GM23248 (cell line): ENCODE results near the gene THG1L. TPM values are rescaled to one million over a fixed set of nuclear protein-coding genes. Genes with fewer than 3 reads are reported as not detected.

Source experiments
- DNase-seq: peaks from one replicate; pipeline ENCODE4 v3.0.0-alpha.2; 2015
- H2AFZ ChIP-seq: fragments of 200-600 bp; sonication (generic); 2 replicates; pipeline ENCODE4 v1.6.1; 2016; ENCODE audit warnings: antibody characterized with exemption
- H3F3A ChIP-seq: fragments of 200-600 bp; sonication (generic); 2 replicates; pipeline ENCODE4 v1.6.1; 2016; ENCODE audit warnings: mild to moderate bottlenecking, antibody characterized with exemption, mixed run types; ENCODE audit not compliant: insufficient read depth
- H3K27ac ChIP-seq: fragments of 200-600 bp; sonication (generic); 2 replicates; pipeline ENCODE4 v1.5.1; 2016; ENCODE audit warnings: mild to moderate bottlenecking
- H3K27me3 ChIP-seq: fragments of 200-600 bp; sonication (generic); replicated peaks from 2 replicates; pipeline ENCODE4 v1.6.1; 2016; ENCODE audit warnings: mild to moderate bottlenecking; ENCODE audit not compliant: insufficient read depth
- H3K36me3 ChIP-seq: fragments of 200-600 bp; sonication (generic); 2 replicates; pipeline ENCODE4 v1.6.1; 2016; ENCODE audit warnings: low read depth, mild to moderate bottlenecking
- H3K4me1 ChIP-seq: fragments of 200-600 bp; sonication (generic); 2 replicates; pipeline ENCODE4 v1.6.1; 2016; ENCODE audit warnings: mild to moderate bottlenecking; ENCODE audit not compliant: insufficient read depth
- H3K4me2 ChIP-seq: fragments of 200-600 bp; sonication (generic); one replicate; pipeline ENCODE4 v1.6.1; 2016; ENCODE audit warnings: mild to moderate bottlenecking; ENCODE audit not compliant: unreplicated experiment
- H3K4me3 ChIP-seq: fragments of 200-600 bp; sonication (generic); 2 replicates; pipeline ENCODE4 v1.5.1; 2016; ENCODE audit warnings: mild to moderate bottlenecking
- H3K79me2 ChIP-seq: fragments of 200-600 bp; sonication (generic); 2 replicates; pipeline ENCODE4 v1.6.1; 2016; ENCODE audit warnings: mild to moderate bottlenecking; ENCODE audit not compliant: insufficient read depth
- H3K9ac ChIP-seq: fragments of 200-600 bp; sonication (generic); 2 replicates; pipeline ENCODE4 v1.6.1; 2016; ENCODE audit warnings: mild to moderate bottlenecking
- H3K9me2 ChIP-seq: fragments of 200-600 bp; sonication (generic); 2 replicates; pipeline ENCODE4 v1.6.1; 2016; ENCODE audit warnings: mixed run types, mild to moderate bottlenecking, moderate library complexity; ENCODE audit not compliant: insufficient read depth
- H3K9me3 ChIP-seq: fragments of 200-600 bp; sonication (generic); one replicate; pipeline ENCODE4 v1.6.1; 2017; ENCODE audit warnings: low read depth
- H4K20me1 ChIP-seq: fragments of 200-600 bp; sonication (generic); 2 replicates; pipeline ENCODE4 v1.6.0; 2016; ENCODE audit not compliant: insufficient read depth
- EZH2 ChIP-seq: fragments of 200-600 bp; sonication (generic); IDR thresholded peaks from 2 replicates; pipeline ENCODE4 v1.6.1; 2018; ENCODE audit warnings: antibody characterized with exemption, mild to moderate bottlenecking; ENCODE audit not compliant: insufficient read depth, poor library complexity, severe bottlenecking
- EZH2phosphoT487 ChIP-seq: fragments of 200-600 bp; sonication (generic); IDR thresholded peaks from 2 replicates; pipeline ENCODE4 v1.6.1; 2018; ENCODE audit warnings: antibody characterized with exemption, moderate library complexity, mild to moderate bottlenecking, low read depth; ENCODE audit not compliant: insufficient read depth
- WGBS, 2 experiments: methylation state at CpG; one replicate each; pipeline ENCODE4 v1.1.6; 2015 to 2017; ENCODE audit warnings: low lambda C conversion rate in 2 of 2, low coverage in 1 of 2; ENCODE audit errors: missing lambda C conversion rate in 2 of 2; 5-methylcytosine and 5-hydroxymethylcytosine counted together
- in situ Hi-C: fragments of 300-500 bp; cut with MboI; formaldehyde crosslinking; loops from 2 replicates; pipeline ENCODE4 v1.15.0; 2020
- polyA plus RNA-seq: library from polyadenylated mRNA; unstranded; fragments of >200 nt; fragmentation: Nextera tagmentation; extraction: Ambion mirVana; gene quantifications from 2 replicates; pipeline ENCODE4 v1.2.1, GENCODE V29; 2016
- total RNA-seq: library from RNA; depleted of rRNA; stranded (reverse); fragments of >200 nt; shearing (Covaris generic); gene quantifications from 2 replicates; pipeline ENCODE4 v1.2.3, GENCODE V29; 2014

THG1L gene
- total and polyA plus RNA-seq, 2 experiments from 2014 or later, result 8.9 to 10.3 TPM

DNA sequence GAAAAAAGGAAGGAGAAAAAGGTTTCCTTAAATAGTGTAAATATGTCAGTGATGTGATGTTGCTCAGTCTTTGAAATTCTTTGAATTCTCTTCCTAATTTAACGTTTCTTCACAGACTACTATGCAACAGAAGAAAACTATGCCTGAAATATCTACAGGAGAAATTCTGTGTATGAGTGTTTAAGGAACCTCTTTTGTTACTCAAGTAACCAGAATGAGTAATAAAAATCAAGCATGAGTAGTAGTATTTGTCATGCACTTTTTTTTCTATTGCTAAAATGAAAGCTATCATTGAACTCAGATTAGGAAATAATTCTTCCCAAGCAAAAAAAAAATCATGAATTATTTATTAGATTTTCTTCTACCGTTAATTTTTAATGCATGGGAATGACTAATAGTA is 20.3 kb upstream of the THG1L start:
- H3K9me3 ChIP-seq, result no peaks in the 10 kb centered on the region
- peak overlapping the region; percentile 38 for H3K9ac ChIP-seq
- peak overlapping the region; percentile 77 for H3K27ac ChIP-seq
- peak overlapping the region; percentile 26; the same call in 1 of the 2 replicates for H2AFZ ChIP-seq
- H4K20me1 ChIP-seq, result no peaks in the 10 kb centered on the region
- H3K9me2 ChIP-seq, result no peaks in the 10 kb centered on the region
- peaks cover 21% of the 10 kb centered on the region for H3F3A ChIP-seq
- TF ChIP-seq EZH2, result no peak
- no peak for TF ChIP-seq EZH2phosphoT487
- no peaks in the 10 kb centered on the region for H3K79me2 ChIP-seq
- H3K27me3 ChIP-seq, result no peaks in the 10 kb centered on the region
- H3K4me2 ChIP-seq, result peak overlapping the region; percentile 78
- peak; percentile 90 for DNase-seq
- H3K36me3 ChIP-seq, result no peaks in the 10 kb centered on the region
- WGBS, 2 experiments, result 0 to 2% methylated on average over 2 of the region's 2 CpGs
- peaks cover 38% of the 10 kb centered on the region for H3K4me1 ChIP-seq
- H3K4me3 ChIP-seq, result peak overlapping the region; percentile 48
- in situ Hi-C loops, result loop anchor here (25.0 kb wide), 1 partner anchor 224 kb away; no protein-coding TSS in a partner anchor

DNA sequence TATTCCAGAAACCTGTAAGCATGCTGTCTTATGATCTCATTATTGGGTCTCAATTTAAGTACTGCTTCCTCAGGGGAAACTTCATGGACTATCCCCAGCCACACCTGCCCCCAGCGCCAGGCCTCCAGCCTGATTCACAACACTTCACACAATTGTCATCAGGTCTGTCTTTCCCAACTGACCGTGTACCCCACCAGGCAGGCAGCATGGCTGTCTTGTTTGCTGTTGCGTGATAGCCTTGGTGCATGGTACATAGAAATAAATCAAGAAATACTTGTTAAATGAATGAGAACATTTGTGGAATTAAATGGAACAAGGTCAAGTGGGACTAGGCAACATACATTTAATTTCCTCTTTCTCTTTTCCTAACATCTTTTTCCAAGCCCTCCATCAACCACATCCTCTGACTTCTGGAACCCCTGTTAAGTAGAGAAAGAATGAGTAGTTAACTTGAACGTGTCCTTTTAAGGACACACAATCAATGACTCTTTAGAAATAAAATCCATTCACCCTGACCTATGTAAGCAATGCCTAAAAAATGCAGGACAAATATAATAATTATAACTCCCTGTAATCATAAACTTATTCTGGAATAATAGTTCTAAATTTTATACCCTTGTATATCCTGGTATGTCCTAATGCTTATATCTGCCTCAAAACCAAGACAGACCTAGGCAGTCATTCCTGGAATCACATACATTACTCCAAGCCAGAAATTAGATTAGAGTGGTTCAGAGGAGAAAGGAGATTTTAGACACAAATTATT is 17.2 kb upstream of the THG1L start:
- peaks cover 43% of the 10 kb centered on the region for H3K4me1 ChIP-seq
- H3K79me2 ChIP-seq, result no peaks in the 10 kb centered on the region
- no peak for DNase-seq
- in situ Hi-C loops, result loop anchor here (25.0 kb wide), 1 partner anchor 227 kb away; no protein-coding TSS in a partner anchor
- 76 to 84% methylated on average over 4 of the region's 4 CpGs for WGBS, 2 experiments
- no peaks in the 10 kb centered on the region for H3K9me2 ChIP-seq
- H2AFZ ChIP-seq, result no peak overlapping the region
- TF ChIP-seq EZH2 (no peak), EZH2phosphoT487 (no peak)
- H3K9ac ChIP-seq, result no peak overlapping the region
- no peaks in the 10 kb centered on the region for H3K36me3 ChIP-seq
- no peak overlapping the region for H3K4me3 ChIP-seq
- H3K27ac ChIP-seq, result no peak overlapping the region
- no peaks in the 10 kb centered on the region for H4K20me1 ChIP-seq
- no peaks in the 10 kb centered on the region for H3K9me3 ChIP-seq
- no peaks in the 10 kb centered on the region for H3K27me3 ChIP-seq
- H3F3A ChIP-seq, result peaks cover 21% of the 10 kb centered on the region
- no peak overlapping the region for H3K4me2 ChIP-seq

DNA sequence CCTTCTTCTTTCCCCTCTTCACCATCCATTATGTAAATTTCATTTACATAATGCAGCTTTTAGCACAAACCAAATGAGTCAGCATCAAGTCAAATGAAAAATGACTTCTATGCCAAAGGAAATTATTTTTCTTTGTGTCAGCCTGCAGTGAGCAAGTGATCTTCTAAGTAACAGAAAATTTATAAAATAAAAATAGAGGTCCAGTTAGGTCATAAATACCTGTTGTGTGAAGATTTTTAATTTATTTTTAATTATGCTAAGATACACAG is 16.7 kb upstream of the THG1L start:
- Histone ChIP-seq H3K9me3 (no peaks in the 10 kb centered on the region), H3K4me2 (no peak overlapping the region)
- in situ Hi-C loops, result loop anchor here (25.0 kb wide), 1 partner anchor 227 kb away; no protein-coding TSS in a partner anchor

DNA sequence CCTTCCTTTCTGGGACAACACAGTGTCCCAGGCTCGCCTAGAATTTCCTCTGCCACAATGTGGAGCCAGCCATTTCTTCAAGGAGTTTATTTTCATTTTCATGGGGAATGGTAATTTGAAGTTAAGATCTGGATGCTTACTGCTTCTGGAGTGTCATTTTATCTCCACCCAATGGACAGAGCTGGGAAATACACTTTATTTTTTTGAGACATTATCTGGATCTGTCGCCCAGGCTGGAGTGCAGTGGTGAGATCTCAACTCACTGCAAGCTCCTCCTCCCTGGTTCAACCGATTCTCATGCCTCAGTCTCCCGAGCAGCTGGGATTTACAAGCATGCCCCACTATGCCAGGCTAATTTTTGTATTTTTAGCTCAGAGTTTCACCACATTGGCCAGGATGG is 12.7 kb upstream of the THG1L start:
- Histone ChIP-seq H4K20me1 (no peaks in the 10 kb centered on the region), H3K27ac (no peak overlapping the region), H3F3A (no peaks in the 10 kb centered on the region), H3K9me3 (no peaks in the 10 kb centered on the region), H3K36me3 (no peaks in the 10 kb centered on the region), H3K4me3 (no peak overlapping the region), H3K9ac (no peak overlapping the region), H2AFZ (peak overlapping the region; percentile 76), H3K27me3 (no peaks in the 10 kb centered on the region), H3K79me2 (no peaks in the 10 kb centered on the region), H3K9me2 (no peaks in the 10 kb centered on the region), H3K4me2 (no peak overlapping the region), H3K4me1 (peaks cover 21% of the 10 kb centered on the region)
- no peak for TF ChIP-seq EZH2phosphoT487
- TF ChIP-seq EZH2, result no peak
- in situ Hi-C loops, result loop anchor here (25.0 kb wide), 1 partner anchor 231 kb away; no protein-coding TSS in a partner anchor
- peak; percentile 73 for DNase-seq
- WGBS, 2 experiments, result 3 to 4% methylated on average over 4 of the region's 4 CpGs

More for the DNA sequence above, 16.7 kb upstream of the THG1L start:
- Histone ChIP-seq H4K20me1 (no peaks in the 10 kb centered on the region), H3K4me3 (no peak overlapping the region), H3K9me2 (no peaks in the 10 kb centered on the region), H3K27me3 (no peaks in the 10 kb centered on the region), H3K4me1 (peaks cover 41% of the 10 kb centered on the region), H3F3A (peaks cover 16% of the 10 kb centered on the region), H3K27ac (no peak overlapping the region), H3K36me3 (no peaks in the 10 kb centered on the region), H2AFZ (no peak overlapping the region), H3K9ac (no peak overlapping the region), H3K79me2 (no peaks in the 10 kb centered on the region)
- peak; percentile 22 for DNase-seq
- TF ChIP-seq EZH2, result no peak
- no peak for TF ChIP-seq EZH2phosphoT487
